A673 (cell line): ENCODE measurements around the gene NEK6. TPM values are rescaled to one million over a fixed set of nuclear protein-coding genes. Genes with fewer than 3 reads are reported as not detected.

Experiments
- BruUV-seq: library from RNA; stranded (reverse); fragments of 400-500 nt; replicated peaks from 2 replicates; lab custom pipeline; 2021; lab: Mats Ljungman, UMichigan
- CTCF ChIA-PET: fragments of 300-600 bp; sonication (Branson Sonifier 250); formaldehyde crosslinking; loops from one replicate; lab custom pipeline; 2022; ENCODE audit warnings: antibody characterized with exemption; lab: Charles Lee
- POLR2A ChIA-PET: fragments of 300-600 bp; sonication (Branson Sonifier 250); formaldehyde crosslinking; loops from one replicate; lab custom pipeline; 2022; ENCODE audit warnings: antibody characterized with exemption; ENCODE audit not compliant: low non-redundant PET; lab: Charles Lee
- DNase-seq: peaks from one replicate; pipeline ENCODE4 v3.0.0-alpha.2; 2015; ENCODE audit warnings: low spot score
- H3K27ac ChIP-seq: fragments of 200-600 bp; sonication (generic); 2 replicates; pipeline ENCODE4 v1.5.1; 2016; ENCODE audit warnings: mixed run types, low read depth, mild to moderate bottlenecking, mixed read lengths, antibody characterized with exemption, low read length; ENCODE audit not compliant: poor library complexity, severe bottlenecking
- H3K27me3 ChIP-seq: fragments of 200-600 bp; sonication (generic); replicated peaks from 2 replicates; pipeline ENCODE4 v1.6.1; 2017; ENCODE audit warnings: mixed run types, low read depth, mild to moderate bottlenecking, mixed read lengths, antibody characterized with exemption, low read length; ENCODE audit not compliant: insufficient read depth, poor library complexity
- H3K36me3 ChIP-seq: fragments of 200-600 bp; sonication (generic); 2 replicates; pipeline ENCODE4 v1.6.1; 2016; ENCODE audit warnings: mixed run types, mild to moderate bottlenecking, mixed read lengths, antibody characterized with exemption, low read length; ENCODE audit not compliant: insufficient read depth, poor library complexity, severe bottlenecking
- H3K4me1 ChIP-seq: fragments of 200-600 bp; sonication (generic); 2 replicates; pipeline ENCODE4 v1.6.1; 2017; ENCODE audit warnings: mixed run types, mild to moderate bottlenecking, mixed read lengths, antibody characterized with exemption, low read length; ENCODE audit not compliant: insufficient read depth, poor library complexity, severe bottlenecking
- H3K4me3 ChIP-seq: fragments of 200-600 bp; sonication (generic); 2 replicates; pipeline ENCODE4 v1.5.1; 2016; ENCODE audit warnings: low read depth, mixed run types, mild to moderate bottlenecking, mixed read lengths, low read length; ENCODE audit not compliant: poor library complexity, severe bottlenecking
- H3K9me3 ChIP-seq: fragments of 200-600 bp; sonication (generic); 2 replicates; pipeline ENCODE4 v1.6.1; 2016; ENCODE audit warnings: mixed run types, low read depth, mild to moderate bottlenecking, mixed read lengths, antibody characterized with exemption, low read length; ENCODE audit not compliant: poor library complexity, severe bottlenecking
- CTCF ChIP-seq: fragments of 300-800, 200-600 bp; sonication (generic); conservative IDR thresholded peaks from 2 replicates; pipeline ENCODE4 v1.5.1; 2017; ENCODE audit warnings: low read depth, mild to moderate bottlenecking, antibody characterized with exemption, low read length, moderate library complexity, mixed read lengths
- EZH2 ChIP-seq: fragments of 200-600 bp; sonication (generic); IDR thresholded peaks from 2 replicates; pipeline ENCODE4 v1.6.1; 2017; ENCODE audit warnings: borderline replicate concordance, low read depth, mild to moderate bottlenecking, mixed read lengths, antibody characterized with exemption, low read length; ENCODE audit not compliant: poor library complexity, severe bottlenecking
- intact Hi-C: fragments of 100-400 bp; cut with micrococcal nuclease; formaldehyde crosslinking; loops from one replicate; pipeline ENCODE4 v1.10.0; 2022; ENCODE audit not compliant: unreplicated experiment
- total RNA-seq: library from RNA; stranded (reverse); gene quantifications from 2 replicates; pipeline ENCODE4 v1.2.3, GENCODE V29; 2021

The NEK6 gene
- total RNA-seq, 1 experiment from 2014 or later: 23.3 TPM

GRCh38 chr9:124312290-124313265 is 54.8 kb downstream of the NEK6 start:
- intact Hi-C loops: no loop called here
- no peaks in the 10 kb centered on the region for H3K4me1 ChIP-seq
- H3K36me3 ChIP-seq: peaks cover 6% of the 10 kb centered on the region
- ChIA-PET POLR2A (no interaction called here), CTCF (no interaction called here)
- no peak for TF ChIP-seq CTCF
- no peak for TF ChIP-seq EZH2
- no TSS peak for BruUV-seq
- DNase-seq: no peak
- H3K27ac ChIP-seq: no peak overlapping the region
- H3K9me3 ChIP-seq: no peaks in the 10 kb centered on the region
- H3K27me3 ChIP-seq: no peaks in the 10 kb centered on the region
- H3K4me3 ChIP-seq: no peak overlapping the region

GRCh38 chr9:124313940-124314339 is 56.2 kb downstream of the NEK6 start:
- Histone ChIP-seq H3K27me3 (no peaks in the 10 kb centered on the region), H3K36me3 (peaks cover 6% of the 10 kb centered on the region), H3K9me3 (no peaks in the 10 kb centered on the region), H3K4me1 (no peaks in the 10 kb centered on the region), H3K27ac (no peak overlapping the region), H3K4me3 (no peak overlapping the region)
- TF ChIP-seq CTCF: no peak
- TF ChIP-seq EZH2: no peak
- CTCF ChIA-PET: no interaction called here
- POLR2A ChIA-PET: no interaction called here
- DNase-seq: no peak
- BruUV-seq: no TSS peak
- intact Hi-C loops: no loop called here

GRCh38 chr9:124315882-124316281 is 58.1 kb downstream of the NEK6 start:
- TF ChIP-seq EZH2 (no peak), CTCF (no peak)

More at GRCh38 chr9:124315882-124316281, 58.1 kb downstream of the NEK6 start:
- intact Hi-C loops: no loop called here
- DNase-seq: no peak
- BruUV-seq: no TSS peak
- no peaks in the 10 kb centered on the region for H3K4me1 ChIP-seq
- H3K27me3 ChIP-seq: no peaks in the 10 kb centered on the region
- peaks cover 6% of the 10 kb centered on the region for H3K36me3 ChIP-seq
- no peak overlapping the region for H3K4me3 ChIP-seq
- ChIA-PET CTCF (no interaction called here), POLR2A (no interaction called here)
- H3K9me3 ChIP-seq: no peaks in the 10 kb centered on the region
- H3K27ac ChIP-seq: no peak overlapping the region
